RWPE2 (cell line): ENCODE measurements around the gene HPGD.

ENCODE experiments used
- ATAC-seq: fragments of 200-7000 bp; cut with Tn5 transposase; 3 replicates; pipeline ENCODE4 v1.9.1; 2021; ENCODE audit warnings: low read depth
- DNase-seq: peaks from one replicate; pipeline ENCODE4 v3.0.0-alpha.2; 2020; ENCODE audit warnings: low spot score
- H3K27ac ChIP-seq: fragments of 450-650 bp; 2 replicates; pipeline ENCODE4 v1.5.1; 2017; ENCODE audit warnings: mild to moderate bottlenecking; ENCODE audit not compliant: poor library complexity, severe bottlenecking
- H3K27me3 ChIP-seq: fragments of 250-450 bp; sonication (Bioruptor Pico); 2 replicates; pipeline ENCODE4 v1.5.1; 2021; ENCODE audit warnings: mild to moderate bottlenecking, moderate library complexity; ENCODE audit not compliant: insufficient read depth, poor library complexity, severe bottlenecking
- H3K36me3 ChIP-seq: fragments of 250-450 bp; sonication (Bioruptor Pico); 2 replicates; pipeline ENCODE4 v1.5.1; 2020; ENCODE audit warnings: low read depth, mild to moderate bottlenecking, moderate library complexity
- H3K4me1 ChIP-seq: fragments of 250-450 bp; sonication (Bioruptor Pico); 2 replicates; pipeline ENCODE4 v1.5.1; 2021; ENCODE audit warnings: mild to moderate bottlenecking, moderate library complexity; ENCODE audit not compliant: insufficient read depth, poor library complexity, severe bottlenecking
- H3K4me3 ChIP-seq: fragments of 250-450 bp; sonication (Bioruptor Pico); 2 replicates; pipeline ENCODE4 v1.5.1; 2021; ENCODE audit warnings: mild to moderate bottlenecking, moderate library complexity; ENCODE audit not compliant: severe bottlenecking
- H3K9me3 ChIP-seq: fragments of 250-450 bp; sonication (Bioruptor Pico); 2 replicates; pipeline ENCODE4 v1.5.1; 2021; ENCODE audit warnings: mild to moderate bottlenecking, moderate library complexity; ENCODE audit not compliant: severe bottlenecking
- CTCF ChIP-seq: fragments of 450-650 bp; IDR thresholded peaks from one replicate; pipeline ENCODE4 v1.5.1; 2017; ENCODE audit warnings: mild to moderate bottlenecking, moderate library complexity; ENCODE audit not compliant: poor library complexity, severe bottlenecking

HPGD gene

GRCh38 chr4:174555789-174556630 lies 33.7 kb upstream of the HPGD start:
- Histone ChIP-seq H3K36me3 (no peaks in the 10 kb centered on the region), H3K4me1 (peaks cover 11% of the 10 kb centered on the region), H3K9me3 (no peaks in the 10 kb centered on the region), H3K27me3 (no peaks in the 10 kb centered on the region), H3K27ac (no peak overlapping the region), H3K4me3 (no peak overlapping the region)
- DNase-seq, result no peak
- no peak for TF ChIP-seq CTCF
- ATAC-seq, result no peak

- no peak for ATAC-seq
Measured at GRCh38 chr4:174554231-174554728, 32.0 kb upstream of the HPGD start.

GRCh38 chr4:174553828-174554227 lies 31.5 kb upstream of the HPGD start:
- H3K27me3 ChIP-seq, result no peaks in the 10 kb centered on the region
- no peak for TF ChIP-seq CTCF
- no peaks in the 10 kb centered on the region for H3K36me3 ChIP-seq
- DNase-seq (no peak), ATAC-seq (peak; percentile 84)
- H3K4me1 ChIP-seq, result peaks cover 11% of the 10 kb centered on the region
- H3K27ac ChIP-seq, result peak overlapping the region; percentile 48
- no peaks in the 10 kb centered on the region for H3K9me3 ChIP-seq
- no peak overlapping the region for H3K4me3 ChIP-seq

More at GRCh38 chr4:174554231-174554728, 32.0 kb upstream of the HPGD start:
- Histone ChIP-seq H3K27ac (peak overlapping the region; percentile 48), H3K27me3 (no peaks in the 10 kb centered on the region), H3K9me3 (no peaks in the 10 kb centered on the region), H3K4me3 (no peak overlapping the region), H3K36me3 (no peaks in the 10 kb centered on the region), H3K4me1 (peaks cover 11% of the 10 kb centered on the region)
- DNase-seq, result no peak
- TF ChIP-seq CTCF, result no peak

- H3K9me3 ChIP-seq, result no peaks in the 10 kb centered on the region
- ATAC-seq (no peak), DNase-seq (no peak)
- no peaks in the 10 kb centered on the region for H3K36me3 ChIP-seq
- TF ChIP-seq CTCF, result no peak
- no peaks in the 10 kb centered on the region for H3K27me3 ChIP-seq
- peak overlapping the region; percentile 48 for H3K27ac ChIP-seq
- H3K4me3 ChIP-seq, result no peak overlapping the region
- H3K4me1 ChIP-seq, result peaks cover 11% of the 10 kb centered on the region
Measured at GRCh38 chr4:174553031-174553430, 30.7 kb upstream of the HPGD start.

GRCh38 chr4:174550541-174550940 lies 28.3 kb upstream of the HPGD start:
- H3K36me3 ChIP-seq, result no peaks in the 10 kb centered on the region
- no peaks in the 10 kb centered on the region for H3K27me3 ChIP-seq
- DNase-seq (no peak), ATAC-seq (no peak)
- TF ChIP-seq CTCF, result no peak
- no peak overlapping the region for H3K4me3 ChIP-seq
- peaks cover 11% of the 10 kb centered on the region for H3K4me1 ChIP-seq
- H3K9me3 ChIP-seq, result no peaks in the 10 kb centered on the region
- no peak overlapping the region for H3K27ac ChIP-seq
